Adrenal gland (tissue), 5 donors: ENCODE measurements around the gene MRPS18B.

Source experiments
- CTCF ChIP-seq, 6 experiments: fragments of 450-650 bp in 4 of 6; fragments of 200-600 bp in 2 of 6; sonication (generic) in 1 of 6; IDR thresholded peaks; 1 replicate in 5 of 6; 2 replicates in 1 of 6; pipeline versions ENCODE4 v1.5.1 to v1.8.0; 2016 to 2021; ENCODE audit warnings: antibody characterized with exemption in 6 of 6, mild to moderate bottlenecking in 2 of 6, moderate library complexity in 1 of 6
- POLR2A ChIP-seq, 2 donors: fragments of 450-650 bp; IDR thresholded peaks; one replicate each; pipeline ENCODE4 v1.6.1; 2017; ENCODE audit warnings: antibody characterized with exemption in 2 of 2, mild to moderate bottlenecking in 2 of 2, moderate library complexity in 1 of 2
- donor health status: DM: no; HTN: no; CAD: no.

- TF ChIP-seq CTCF (IDR thresholded peaks at IDR 0.05): no peak
- TF ChIP-seq POLR2A (IDR thresholded peaks at IDR 0.05): no peak
These were observed 38.9 kb downstream of the MRPS18B start for GRCh38 chr6:30656513-30656912.
